ENCODE results near the gene ZFPM1. TPM values are rescaled to one million over a fixed set of nuclear protein-coding genes. Genes with fewer than 3 reads are reported as not detected.

The ZFPM1 gene
- total RNA-seq, 1 donor from 2014 or later = 5.7 TPM

DNA sequence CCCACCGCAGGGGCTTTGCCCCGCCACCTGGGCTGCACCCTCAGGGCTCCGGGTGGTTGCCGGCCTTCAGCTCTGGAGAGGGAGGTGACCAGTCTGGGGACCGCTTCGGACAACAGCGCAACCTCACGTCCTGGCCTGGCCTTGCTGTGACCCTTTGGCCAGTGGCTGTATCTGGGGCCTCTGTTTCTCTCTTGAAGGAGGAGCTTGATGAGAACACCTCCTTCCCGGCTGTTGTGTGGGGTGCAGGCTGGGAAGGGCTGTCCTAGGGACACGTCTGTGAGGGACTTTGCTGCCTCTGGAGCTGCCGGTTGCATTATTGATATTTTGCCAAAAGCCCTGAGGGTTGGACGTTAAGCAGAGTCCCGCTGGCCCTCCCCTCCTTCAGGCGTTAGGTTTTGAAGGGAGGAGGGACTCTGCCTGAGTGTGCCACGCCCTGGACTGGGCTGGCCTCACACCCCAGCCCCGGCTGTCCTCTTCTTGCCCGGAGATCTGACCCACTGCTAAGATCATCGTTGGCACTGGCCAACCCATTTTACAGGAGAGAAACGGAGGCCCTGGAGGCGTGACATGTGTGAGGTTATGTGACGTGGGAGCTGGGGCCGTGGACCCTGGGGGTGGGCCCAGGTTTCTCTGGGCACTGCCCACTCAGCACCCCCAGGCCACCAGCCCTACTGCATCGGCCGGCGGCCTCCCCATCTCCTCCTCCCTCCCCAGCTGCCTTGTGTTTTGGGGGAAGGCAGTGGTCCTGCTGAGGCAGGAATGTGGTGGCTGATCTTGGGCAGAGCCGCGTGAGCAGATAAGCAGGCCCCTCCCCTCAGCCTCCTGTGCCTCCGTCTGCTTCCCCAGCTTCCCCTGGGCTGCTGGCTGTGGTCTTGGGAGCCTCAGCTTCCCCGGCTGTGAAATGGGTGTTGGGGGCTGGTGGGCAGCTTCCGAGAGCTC, 8.5 kb downstream of the ZFPM1 start:
- no peaks in the 10 kb centered on the region for H3K36me3 ChIP-seq
- no peak overlapping the region for H3K4me3 ChIP-seq
- no peak for DNase-seq
- peaks cover 22% of the 10 kb centered on the region for H3K4me1 ChIP-seq
- TF ChIP-seq, protein P1, sequence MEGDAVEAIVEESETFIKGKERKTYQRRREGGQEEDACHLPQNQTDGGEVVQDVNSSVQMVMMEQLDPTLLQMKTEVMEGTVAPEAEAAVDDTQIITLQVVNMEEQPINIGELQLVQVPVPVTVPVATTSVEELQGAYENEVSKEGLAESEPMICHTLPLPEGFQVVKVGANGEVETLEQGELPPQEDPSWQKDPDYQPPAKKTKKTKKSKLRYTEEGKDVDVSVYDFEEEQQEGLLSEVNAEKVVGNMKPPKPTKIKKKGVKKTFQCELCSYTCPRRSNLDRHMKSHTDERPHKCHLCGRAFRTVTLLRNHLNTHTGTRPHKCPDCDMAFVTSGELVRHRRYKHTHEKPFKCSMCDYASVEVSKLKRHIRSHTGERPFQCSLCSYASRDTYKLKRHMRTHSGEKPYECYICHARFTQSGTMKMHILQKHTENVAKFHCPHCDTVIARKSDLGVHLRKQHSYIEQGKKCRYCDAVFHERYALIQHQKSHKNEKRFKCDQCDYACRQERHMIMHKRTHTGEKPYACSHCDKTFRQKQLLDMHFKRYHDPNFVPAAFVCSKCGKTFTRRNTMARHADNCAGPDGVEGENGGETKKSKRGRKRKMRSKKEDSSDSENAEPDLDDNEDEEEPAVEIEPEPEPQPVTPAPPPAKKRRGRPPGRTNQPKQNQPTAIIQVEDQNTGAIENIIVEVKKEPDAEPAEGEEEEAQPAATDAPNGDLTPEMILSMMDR (IDR thresholded peaks at IDR 0.05; ENCODE audit: borderline replicate concordance) = no peak
- no peaks in the 10 kb centered on the region for H3K9me3 ChIP-seq (replicated peaks)
- no peak overlapping the region for H3K27ac ChIP-seq (replicated peaks)
- intact Hi-C loops (cut with micrococcal nuclease) = no loop called here
- H3K27me3 ChIP-seq (ENCODE audit: low read depth) = no peaks in the 10 kb centered on the region

DNA sequence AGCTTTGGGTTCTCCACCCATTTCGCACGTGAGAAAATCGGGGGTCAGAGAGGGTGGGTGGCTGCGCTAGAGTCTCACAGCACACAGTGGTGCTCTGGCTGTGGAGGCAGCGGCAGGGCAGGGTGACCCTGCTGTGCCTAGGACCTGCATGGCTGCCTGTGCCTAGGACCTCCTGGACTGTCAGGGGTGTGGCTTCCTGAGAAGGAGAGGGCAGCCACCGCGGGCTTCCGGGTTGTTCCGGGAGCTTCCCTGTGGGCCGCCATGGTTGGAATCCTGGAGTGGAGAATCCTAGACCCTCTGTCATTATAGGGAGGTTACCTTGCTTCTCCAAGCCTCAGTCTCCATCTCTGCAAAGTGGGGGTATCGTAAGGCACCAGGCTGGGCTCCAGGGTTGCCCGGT, 9.3 kb downstream of the ZFPM1 start:
- H3K27me3 ChIP-seq (ENCODE audit: low read depth) = no peaks in the 10 kb centered on the region
- DNase-seq = no peak
- H3K4me1 ChIP-seq = peaks cover 19% of the 10 kb centered on the region
- H3K9me3 ChIP-seq (replicated peaks) = no peaks in the 10 kb centered on the region
- no peaks in the 10 kb centered on the region for H3K36me3 ChIP-seq
- intact Hi-C loops (cut with micrococcal nuclease) = no loop called here
- no peak overlapping the region for H3K4me3 ChIP-seq
- TF ChIP-seq, protein P1 (IDR thresholded peaks at IDR 0.05; ENCODE audit: borderline replicate concordance) = no peak
- H3K27ac ChIP-seq (replicated peaks) = no peak overlapping the region

GRCh38 chr16:88463411-88463810, 10.3 kb downstream of the ZFPM1 start:
- Histone ChIP-seq H3K27me3 (ENCODE audit: low read depth) (no peaks in the 10 kb centered on the region), H3K9me3 (replicated peaks) (no peaks in the 10 kb centered on the region), H3K27ac (replicated peaks) (no peak overlapping the region), H3K36me3 (no peaks in the 10 kb centered on the region), H3K4me3 (no peak overlapping the region), H3K4me1 (peaks cover 20% of the 10 kb centered on the region)
- TF ChIP-seq, protein P1 (IDR thresholded peaks at IDR 0.05; ENCODE audit: borderline replicate concordance) = no peak
- intact Hi-C loops (cut with micrococcal nuclease) = no loop called here
- no peak for DNase-seq

- H3K4me1 ChIP-seq = peaks cover 19% of the 10 kb centered on the region
- DNase-seq = no peak
- no peak overlapping the region for H3K27ac ChIP-seq (replicated peaks)
- intact Hi-C loops (cut with micrococcal nuclease) = no loop called here
- no peaks in the 10 kb centered on the region for H3K9me3 ChIP-seq (replicated peaks)
- H3K27me3 ChIP-seq (ENCODE audit: low read depth) = no peaks in the 10 kb centered on the region
- no peaks in the 10 kb centered on the region for H3K36me3 ChIP-seq
- TF ChIP-seq, protein P1 (IDR thresholded peaks at IDR 0.05; ENCODE audit: borderline replicate concordance) = no peak
- H3K4me3 ChIP-seq = no peak overlapping the region
These were observed 11.6 kb downstream of the ZFPM1 start for GRCh38 chr16:88464447-88465318.

GRCh38 chr16:88465387-88465983, 12.4 kb downstream of the ZFPM1 start:
- intact Hi-C loops (cut with micrococcal nuclease) = no loop called here
- Histone ChIP-seq H3K4me3 (no peak overlapping the region), H3K9me3 (replicated peaks) (no peaks in the 10 kb centered on the region), H3K4me1 (peaks cover 19% of the 10 kb centered on the region), H3K27ac (replicated peaks) (no peak overlapping the region), H3K36me3 (no peaks in the 10 kb centered on the region), H3K27me3 (ENCODE audit: low read depth) (no peaks in the 10 kb centered on the region)
- TF ChIP-seq, protein P1 (IDR thresholded peaks at IDR 0.05; ENCODE audit: borderline replicate concordance) = no peak
- no peak for DNase-seq
